ENCODE results near the gene CXXC5. TPM values are rescaled to one million over a fixed set of nuclear protein-coding genes. Genes with fewer than 3 reads are reported as not detected.
A peak's percentile ranks its signal among the peaks of the same experiment; 100 is the strongest.

CXXC5 gene
- total and polyA plus RNA-seq, 9 of the 15 experiments (the other 6 are each of a cell fraction or from before 2014, with no cell fraction given): 1.9 to 123 (median 45.8) TPM

DNA sequence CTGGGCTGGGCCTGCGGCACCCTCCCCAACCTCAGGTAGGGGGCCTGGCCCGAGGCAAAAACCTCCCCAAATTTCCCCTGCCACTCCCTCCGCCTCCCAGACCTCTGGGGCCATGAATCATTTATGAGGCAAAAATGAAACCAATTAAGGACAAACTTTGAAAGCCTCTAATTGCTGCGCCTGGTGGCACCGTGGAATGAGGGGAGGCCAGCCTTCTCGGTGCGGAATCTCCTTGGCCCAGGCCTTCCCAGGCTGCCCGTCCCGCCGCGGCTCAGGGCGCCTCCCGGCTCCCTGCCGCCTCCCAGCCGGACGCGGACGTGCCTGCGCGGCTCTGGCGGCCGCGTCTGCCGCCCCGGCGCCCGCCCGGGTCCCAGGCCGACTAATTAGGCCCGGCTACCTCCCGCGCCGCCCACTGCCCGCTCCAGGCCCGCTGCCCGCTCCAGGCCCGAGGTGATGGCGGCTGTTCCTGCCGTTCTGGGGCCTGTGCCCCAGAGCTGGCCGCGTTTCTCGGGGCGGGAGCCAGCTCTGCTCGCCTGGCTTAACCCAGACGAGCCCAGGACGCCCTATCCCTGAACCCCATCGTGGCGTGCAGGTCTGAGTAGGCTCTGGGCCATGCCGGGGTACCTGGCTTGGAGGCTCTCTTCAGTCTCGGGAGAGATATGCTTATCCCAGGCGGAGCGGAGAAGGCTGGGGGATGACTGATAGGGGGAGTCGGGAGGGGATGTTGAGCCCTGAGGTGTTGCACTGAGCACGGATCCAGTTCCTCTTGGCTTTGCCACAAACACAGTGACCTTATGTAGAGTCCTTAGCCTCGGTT is 20.1 kb downstream of the CXXC5 start (continued):
- TF ChIP-seq, protein P1, sequence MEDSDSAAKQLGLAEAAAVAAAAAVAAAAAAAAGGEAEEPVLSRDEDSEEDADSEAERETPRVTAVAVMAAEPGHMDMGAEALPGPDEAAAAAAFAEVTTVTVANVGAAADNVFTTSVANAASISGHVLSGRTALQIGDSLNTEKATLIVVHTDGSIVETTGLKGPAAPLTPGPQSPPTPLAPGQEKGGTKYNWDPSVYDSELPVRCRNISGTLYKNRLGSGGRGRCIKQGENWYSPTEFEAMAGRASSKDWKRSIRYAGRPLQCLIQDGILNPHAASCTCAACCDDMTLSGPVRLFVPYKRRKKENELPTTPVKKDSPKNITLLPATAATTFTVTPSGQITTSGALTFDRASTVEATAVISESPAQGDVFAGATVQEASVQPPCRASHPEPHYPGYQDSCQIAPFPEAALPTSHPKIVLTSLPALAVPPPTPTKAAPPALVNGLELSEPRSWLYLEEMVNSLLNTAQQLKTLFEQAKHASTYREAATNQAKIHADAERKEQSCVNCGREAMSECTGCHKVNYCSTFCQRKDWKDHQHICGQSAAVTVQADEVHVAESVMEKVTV (CRISPR knock-in tag; IDR thresholded peaks at IDR 0.05): no peak
- TF ChIP-seq SP1 (CRISPR knock-in tag; IDR thresholded peaks at IDR 0.05) (0 out of 2 replicates have a peak, but pooled peaks have one; percentile 21), ZNF143 (CRISPR knock-in tag; IDR thresholded peaks at IDR 0.05) (no peak), RCOR1 (IDR thresholded peaks at IDR 0.05; ENCODE audit: borderline replicate concordance in 1 of 2, low read depth in 2 of 2, low read length in 2 of 2) (peak in 1 of 2 experiments; percentile 62; a peak in 1 of 4 replicates), ZNF24 (IDR thresholded peaks at IDR 0.05) (peak; percentile 59; the same call in 1 of the 2 replicates), ZFX (CRISPR knock-in tag; IDR thresholded peaks at IDR 0.05) (peak; percentile 76), NELFE (IDR thresholded peaks at IDR 0.05; ENCODE audit: insufficient read depth, insufficient read length) (no peak), ZNF589 (CRISPR knock-in tag; IDR thresholded peaks at IDR 0.05; ENCODE audit: low read depth) (no peak), ETV6 (IDR thresholded peaks at IDR 0.05; ENCODE audit: borderline replicate concordance in 1 of 2, low read depth in 2 of 2, low read length in 1 of 2) (no peak), ETV6 (CRISPR knock-in tag; IDR thresholded peaks at IDR 0.05; ENCODE audit: borderline replicate concordance) (no peak; the same call in 1 of the 2 replicates), SIN3A (IDR thresholded peaks at IDR 0.05; ENCODE audit: borderline replicate concordance in 2 of 2, control insufficient read depth in 1 of 2, low read depth in 2 of 2, low read length in 2 of 2) (no peak), CREB1 (IDR thresholded peaks at IDR 0.05) (0 out of 2 replicates have a peak, but pooled peaks have one; percentile 26), CREB1 (CRISPR knock-in tag; IDR thresholded peaks at IDR 0.05) (no peak), ZBTB8A (IDR thresholded peaks at IDR 0.05; ENCODE audit: partially characterized antibody) (no peak), L3MBTL2 (IDR thresholded peaks at IDR 0.05) (peak; percentile 26; the same call in 1 of the 2 replicates)
- TF ChIP-seq, protein P2, sequence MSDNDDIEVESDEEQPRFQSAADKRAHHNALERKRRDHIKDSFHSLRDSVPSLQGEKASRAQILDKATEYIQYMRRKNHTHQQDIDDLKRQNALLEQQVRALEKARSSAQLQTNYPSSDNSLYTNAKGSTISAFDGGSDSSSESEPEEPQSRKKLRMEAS (CRISPR knock-in tag; IDR thresholded peaks at IDR 0.05): no peak
- TF ChIP-seq, protein P3, sequence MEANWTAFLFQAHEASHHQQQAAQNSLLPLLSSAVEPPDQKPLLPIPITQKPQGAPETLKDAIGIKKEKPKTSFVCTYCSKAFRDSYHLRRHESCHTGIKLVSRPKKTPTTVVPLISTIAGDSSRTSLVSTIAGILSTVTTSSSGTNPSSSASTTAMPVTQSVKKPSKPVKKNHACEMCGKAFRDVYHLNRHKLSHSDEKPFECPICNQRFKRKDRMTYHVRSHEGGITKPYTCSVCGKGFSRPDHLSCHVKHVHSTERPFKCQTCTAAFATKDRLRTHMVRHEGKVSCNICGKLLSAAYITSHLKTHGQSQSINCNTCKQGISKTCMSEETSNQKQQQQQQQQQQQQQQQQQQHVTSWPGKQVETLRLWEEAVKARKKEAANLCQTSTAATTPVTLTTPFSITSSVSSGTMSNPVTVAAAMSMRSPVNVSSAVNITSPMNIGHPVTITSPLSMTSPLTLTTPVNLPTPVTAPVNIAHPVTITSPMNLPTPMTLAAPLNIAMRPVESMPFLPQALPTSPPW (CRISPR knock-in tag; IDR thresholded peaks at IDR 0.05): peak; percentile 39; the same call in 1 of the 2 replicates

All from K562 (cell line).